DND-41 (cell line): ENCODE results near the gene ZEB1.

Source experiments
- CTCF ChIP-seq: IDR thresholded peaks from 2 replicates; pipeline ENCODE4 v1.5.1; 2012; ENCODE audit warnings: borderline replicate concordance, low read length, moderate library complexity, mild to moderate bottlenecking; ENCODE audit not compliant: poor library complexity, severe bottlenecking; ENCODE audit errors: extremely low read depth
- EZH2 ChIP-seq: IDR thresholded peaks from 3 replicates; pipeline ENCODE4 v1.6.1; 2012; ENCODE audit warnings: borderline replicate concordance, low read depth, mild to moderate bottlenecking, moderate library complexity, low read length, inconsistent platforms; ENCODE audit not compliant: severe bottlenecking

- TF ChIP-seq CTCF (no peak), EZH2 (no peak)
Observed at GRCh38 chr10:31526681-31527080, 207.7 kb downstream of the ZEB1 start.
